ENCODE measurements around the gene DDX42. TPM values are rescaled to one million over a fixed set of nuclear protein-coding genes. Genes with fewer than 3 reads are reported as not detected.

DDX42 gene
- total RNA-seq, 1 experiment from 2014 or later = 174 TPM

DNA sequence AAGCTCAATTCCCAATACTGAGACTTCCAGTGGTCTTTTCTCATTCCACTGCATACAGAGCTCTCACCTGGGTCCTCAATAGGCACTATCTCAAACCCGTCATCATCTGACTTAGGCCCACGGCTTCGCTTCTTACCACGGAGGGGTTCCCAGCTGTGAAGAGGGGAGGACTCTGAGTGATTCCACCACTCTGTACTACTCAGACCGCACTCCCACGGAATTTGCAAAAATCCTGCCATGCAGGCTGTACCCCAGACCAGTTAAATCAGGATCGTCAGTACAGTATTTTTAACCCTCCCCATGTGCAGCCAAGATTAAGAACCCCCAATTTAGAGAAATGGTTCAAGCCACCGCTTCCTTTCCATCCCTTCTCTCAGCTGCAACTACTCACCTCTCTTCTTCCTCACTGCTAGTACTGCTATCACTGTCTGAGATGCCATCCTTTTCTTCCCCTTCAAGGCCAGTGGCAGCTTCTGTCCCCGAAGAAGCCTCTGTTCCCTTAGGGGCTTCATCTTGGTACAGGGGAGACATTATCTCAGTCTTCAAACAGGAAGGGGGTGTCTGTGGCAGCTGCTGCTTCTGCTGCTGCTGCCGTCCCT is 47.1 kb downstream of the DDX42 start:
- DNase-seq (ENCODE audit: low read depth, low spot score) (no peak), ATAC-seq (no peak)
- H3K27me3 ChIP-seq (ENCODE audit: insufficient read depth, low read length) = no peaks in the 10 kb centered on the region
- TF ChIP-seq POLR2AphosphoS5 (IDR thresholded peaks at IDR 0.05; ENCODE audit: low read depth, low read length) (peak; percentile 32), EZH2phosphoT487 (IDR thresholded peaks at IDR 0.05; ENCODE audit: borderline replicate concordance) (no peak), ZFX (IDR thresholded peaks at IDR 0.05) (no peak)
- peaks cover 90 to 93% of the 10 kb centered on the region in 2 experiments for H3K36me3 ChIP-seq (ENCODE audit: control insufficient read depth in 1 of 2, insufficient read depth in 2 of 2, low read length in 2 of 2)
- ChIA-PET CTCF (no interaction called here), RAD21 (ENCODE audit: low non-redundant PET in 1 of 2, low total read pairs in 2 of 2, uncharacterized antibody in 2 of 2, unreplicated experiment in 2 of 2) (no interaction called here), POLR2A (no interaction called here)
- peaks cover 4 to 6% of the 10 kb centered on the region in 2 experiments; a peak in 2 of 4 replicates for H3K4me1 ChIP-seq (ENCODE audit: control insufficient read depth in 1 of 2, insufficient read depth in 2 of 2, low read length in 2 of 2)
- H3K9ac ChIP-seq (ENCODE audit: low read length) = no peak overlapping the region
- peaks cover 8% of the 10 kb centered on the region; the same call in 1 of the 2 replicates for H4K20me1 ChIP-seq (ENCODE audit: insufficient read depth)
- H3K79me2 ChIP-seq (ENCODE audit: insufficient read depth, low read length) = peaks cover 78% of the 10 kb centered on the region
- no peaks in the 10 kb centered on the region for H3K9me2 ChIP-seq (ENCODE audit: insufficient read depth)
- no peaks in the 10 kb centered on the region for H3K9me3 ChIP-seq (ENCODE audit: control insufficient read depth in 1 of 2, insufficient read depth in 1 of 2, low read depth in 1 of 2, low read length in 2 of 2)
- H3K4me2 ChIP-seq (ENCODE audit: low read length) = no peak overlapping the region
- H3K27ac ChIP-seq (ENCODE audit: low read depth, low read length) = no peak overlapping the region
- intact Hi-C loops (cut with micrococcal nuclease) = no loop called here
- no TSS peak for BruUV-seq (replicated peaks)
- H2AFZ ChIP-seq (ENCODE audit: low read depth, low read length, poor library complexity, severe bottlenecking) = no peak overlapping the region
- no peak overlapping the region for H3K4me3 ChIP-seq (replicated peaks in 1 of 2; ENCODE audit: low read depth in 1 of 2, low read length in 2 of 2)

- H4K20me1 ChIP-seq (ENCODE audit: insufficient read depth) = peaks cover 8% of the 10 kb centered on the region; the same call in 1 of the 2 replicates
- TF ChIP-seq CBX3 (IDR thresholded peaks at IDR 0.05; ENCODE audit: low read depth) (no peak), SIN3A (IDR thresholded peaks at IDR 0.05; ENCODE audit: low read depth) (0 out of 2 replicates have a peak, but pooled peaks have one; percentile 23)
- H3K79me2 ChIP-seq (ENCODE audit: insufficient read depth, low read length) = peaks cover 82% of the 10 kb centered on the region
- H3K9ac ChIP-seq (ENCODE audit: low read length) = no peak overlapping the region
- intact Hi-C loops (cut with micrococcal nuclease) = no loop called here
- no peak overlapping the region for H3K4me3 ChIP-seq (replicated peaks in 1 of 2; ENCODE audit: low read depth in 1 of 2, low read length in 2 of 2)
- DNase-seq (ENCODE audit: low read depth, low spot score) (no peak), ATAC-seq (no peak)
- H3K4me1 ChIP-seq (ENCODE audit: control insufficient read depth in 1 of 2, insufficient read depth in 2 of 2, low read length in 2 of 2) = peaks cover 4 to 8% of the 10 kb centered on the region in 2 experiments; a peak in 2 of 4 replicates
- ChIA-PET POLR2A (no interaction called here), CTCF (no interaction called here), RAD21 (ENCODE audit: low non-redundant PET in 1 of 2, low total read pairs in 2 of 2, uncharacterized antibody in 2 of 2, unreplicated experiment in 2 of 2) (no interaction called here)
- H3K9me2 ChIP-seq (ENCODE audit: insufficient read depth) = no peaks in the 10 kb centered on the region
- H3K36me3 ChIP-seq (ENCODE audit: control insufficient read depth in 1 of 2, insufficient read depth in 2 of 2, low read length in 2 of 2) = peaks cover 82 to 85% of the 10 kb centered on the region in 2 experiments
- H3K9me3 ChIP-seq (ENCODE audit: control insufficient read depth in 1 of 2, insufficient read depth in 1 of 2, low read depth in 1 of 2, low read length in 2 of 2) = no peaks in the 10 kb centered on the region
- no peak overlapping the region for H3K4me2 ChIP-seq (ENCODE audit: low read length)
- H2AFZ ChIP-seq (ENCODE audit: low read depth, low read length, poor library complexity, severe bottlenecking) = no peak overlapping the region
- BruUV-seq (replicated peaks) = no TSS peak
- H3K27me3 ChIP-seq (ENCODE audit: insufficient read depth, low read length) = no peaks in the 10 kb centered on the region
- no peak overlapping the region for H3K27ac ChIP-seq (ENCODE audit: low read depth, low read length)
Observed at GRCh38 chr17:63821804-63822203, 47.8 kb downstream of the DDX42 start.
